HG03460 (cell line): Measurements from ENCODE around the gene PLPPR2.
"Not testable (repeated sequence)": the region's sequence is repeated elsewhere in the genome, so short reads cannot be mapped to it uniquely, and the experiment has no call there.

Source experiments
- ATAC-seq: cut with Tn5 transposase; IDR thresholded peaks from one replicate; pipeline ENCODE4 v1.9.1; 2021; ENCODE audit not compliant: unreplicated experiment

The PLPPR2 gene

DNA sequence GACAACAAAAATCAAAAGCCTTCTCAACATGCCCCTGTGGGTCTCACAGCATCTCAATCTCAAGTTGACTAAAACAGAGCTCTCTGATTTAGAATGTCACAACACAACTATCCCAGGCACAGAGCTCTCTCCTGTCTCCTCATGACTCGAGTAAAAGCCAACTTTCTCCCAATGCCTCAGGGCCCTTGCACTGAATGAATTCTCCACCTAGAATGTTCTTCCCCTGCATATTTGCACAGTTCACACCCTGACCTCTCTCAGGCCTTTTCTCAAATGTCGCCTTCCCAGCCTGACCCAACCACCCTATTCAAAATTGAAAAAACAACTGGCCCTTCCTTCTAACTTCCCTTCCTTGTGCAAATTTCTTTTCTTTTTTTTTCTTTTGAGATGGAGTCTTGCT, 15.5 kb downstream of the PLPPR2 start:
- no peak for ATAC-seq

DNA sequence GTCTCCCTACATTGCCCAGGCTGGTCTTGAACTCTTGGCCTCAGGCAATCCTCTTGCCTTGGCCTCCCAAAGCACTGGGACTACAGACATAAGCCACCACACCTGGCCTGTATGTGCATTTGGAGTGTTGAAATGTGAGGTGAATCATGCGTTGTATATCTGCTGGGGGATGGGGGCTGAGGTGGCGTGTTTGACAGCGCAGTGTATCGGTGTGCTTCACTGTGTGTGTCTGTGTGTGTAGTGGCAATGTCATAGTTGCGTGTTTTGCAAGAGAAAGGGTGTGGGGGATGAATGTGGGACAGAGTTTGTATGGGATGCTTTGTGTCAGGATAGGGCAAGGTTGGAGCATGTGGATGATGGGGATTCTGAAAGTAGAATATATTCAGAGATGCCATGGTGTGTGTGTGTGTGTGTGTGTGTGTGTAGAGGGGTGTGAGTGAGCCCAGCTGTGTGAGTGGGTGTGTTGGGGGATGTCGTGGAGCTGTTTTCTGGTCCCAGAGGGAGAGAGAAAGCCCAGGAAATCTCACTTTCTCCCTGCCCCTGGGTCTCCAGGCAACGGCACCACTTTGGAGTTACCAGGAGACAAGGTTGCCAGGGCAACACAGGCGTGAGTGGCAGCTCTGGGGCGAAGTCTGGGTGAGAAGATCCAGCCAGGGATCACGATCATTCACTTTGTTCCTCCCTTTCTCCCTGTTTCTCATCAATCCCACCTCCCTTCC, 18.1 kb downstream of the PLPPR2 start:
- ATAC-seq, result no peak

GRCh38 chr19:11373885-11374432, 18.7 kb downstream of the PLPPR2 start:
- ATAC-seq, result no peak

- peak; percentile 76 for ATAC-seq
Observed at GRCh38 chr19:11374433-11375142, 19.4 kb downstream of the PLPPR2 start, which contains the start of gene SWSAP1. SWSAP1 (plus strand) TSS chr19:11374666; CDS start chr19:11374681, 15 bp downstream.

GRCh38 chr19:11375143-11375948, 20.1 kb downstream of the PLPPR2 start:
- ATAC-seq, result no peak

DNA sequence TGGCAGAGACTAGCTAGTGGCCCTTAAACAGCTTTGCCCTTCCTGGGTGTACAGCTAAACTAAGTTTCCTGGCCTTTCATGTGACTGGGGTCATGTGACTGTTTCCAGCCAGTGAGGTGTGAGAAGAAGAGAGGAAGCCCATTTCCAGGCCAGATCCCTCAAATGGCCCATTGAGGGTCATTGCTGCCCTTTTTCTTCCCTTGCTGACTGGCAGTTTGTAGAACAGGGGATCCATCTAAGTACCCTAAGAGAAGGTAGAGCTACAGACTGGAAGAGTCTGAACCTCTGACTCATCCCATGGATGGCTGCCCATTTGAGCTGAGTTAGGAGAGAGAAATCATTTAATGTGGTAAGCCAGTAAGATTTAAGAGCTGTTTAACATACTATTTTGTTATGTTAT, 22.0 kb downstream of the PLPPR2 start:
- ATAC-seq, result no peak

DNA sequence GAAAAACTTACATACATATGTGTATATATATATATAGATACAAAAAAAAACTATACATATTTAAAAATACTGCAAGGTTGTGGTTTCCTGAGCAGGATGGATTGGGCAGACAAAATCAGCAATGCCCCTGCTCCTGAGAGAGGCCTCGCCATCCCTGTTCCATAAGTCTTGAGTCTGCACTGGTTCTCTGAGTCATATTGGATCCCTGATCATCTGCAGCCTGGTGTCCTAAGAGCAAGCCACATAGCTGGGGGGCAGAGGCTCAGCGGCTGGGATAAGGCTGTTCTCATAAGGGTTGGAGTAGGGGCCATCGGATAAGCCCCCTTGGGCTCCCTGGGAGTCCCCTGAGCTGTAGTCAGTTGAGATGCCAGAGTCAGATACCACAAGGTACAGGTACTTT, 22.5 kb downstream of the PLPPR2 start:
- no peak for ATAC-seq

DNA sequence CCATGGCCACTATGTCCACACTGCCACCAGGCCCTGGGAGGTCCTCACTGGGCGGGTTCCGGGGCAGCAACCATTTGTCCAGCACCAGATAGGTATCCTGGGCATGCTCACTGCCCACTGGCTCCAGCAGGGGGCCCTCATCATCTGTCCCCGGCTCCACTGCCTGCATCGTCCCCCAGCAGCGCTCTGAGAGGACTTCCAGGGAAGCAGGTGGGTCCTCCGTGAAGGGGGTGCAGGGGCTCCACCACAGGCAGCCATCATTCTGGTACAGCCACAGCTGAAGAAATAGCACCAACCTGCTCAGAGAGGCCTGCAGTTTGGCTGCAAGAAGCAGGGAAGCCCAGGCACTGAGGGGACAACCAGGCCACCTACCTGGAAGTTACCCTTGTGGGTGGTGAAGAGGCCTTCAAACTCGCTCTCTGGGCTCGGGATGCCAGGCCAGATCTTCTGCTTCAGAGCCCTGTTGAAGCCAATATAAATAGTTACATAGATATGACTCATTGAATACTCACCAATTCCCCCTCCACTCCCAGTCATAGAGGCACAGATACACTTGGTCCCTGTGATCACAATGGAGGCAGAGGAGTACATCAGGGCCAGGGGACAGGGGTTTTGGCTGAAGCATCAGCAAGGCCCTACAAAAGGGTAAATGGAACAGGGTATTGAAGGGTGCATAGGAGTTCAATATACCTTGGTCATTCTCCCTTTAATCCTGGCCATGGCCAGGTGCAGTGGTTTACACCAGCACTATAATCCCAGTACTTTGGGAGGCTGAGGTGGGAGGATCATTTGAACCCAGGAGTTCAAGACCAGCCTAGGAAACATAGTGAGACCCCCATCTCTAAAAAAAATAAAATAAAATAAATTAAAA, 23.3 kb downstream of the PLPPR2 start:
- ATAC-seq, result no peak

GRCh38 chr19:11379269-11379845, 24.1 kb downstream of the PLPPR2 start:
- not testable (repeated sequence) for ATAC-seq

DNA sequence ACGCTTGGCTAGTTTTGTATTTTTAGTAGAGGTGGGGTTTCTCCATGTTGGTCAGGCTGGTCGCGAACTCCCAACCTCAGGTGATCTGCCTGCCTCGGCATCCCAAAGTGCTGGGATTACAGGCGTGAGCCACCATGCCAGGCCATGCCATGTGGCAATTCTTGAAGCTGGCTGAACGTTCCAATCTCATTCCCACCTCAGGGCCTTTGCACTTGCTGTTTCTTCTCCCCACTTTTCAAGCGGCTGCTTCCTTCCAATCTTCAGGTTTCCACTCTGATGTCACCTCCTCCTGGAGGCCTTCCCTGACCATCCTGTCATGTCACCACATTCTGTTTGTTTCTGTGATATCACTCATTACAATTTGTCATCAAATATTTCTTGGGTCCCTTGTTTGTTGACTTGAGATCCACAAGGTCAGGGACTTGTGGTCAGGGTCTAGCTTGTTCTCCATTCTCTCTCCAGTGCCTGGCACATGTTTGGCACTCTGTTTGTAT, 24.7 kb downstream of the PLPPR2 start:
- no peak for ATAC-seq

GRCh38 chr19:11380653-11381537, 25.7 kb downstream of the PLPPR2 start:
- ATAC-seq, result peak; percentile 74

- no peak for ATAC-seq
Observed at GRCh38 chr19:11382898-11383705, 27.9 kb downstream of the PLPPR2 start.

DNA sequence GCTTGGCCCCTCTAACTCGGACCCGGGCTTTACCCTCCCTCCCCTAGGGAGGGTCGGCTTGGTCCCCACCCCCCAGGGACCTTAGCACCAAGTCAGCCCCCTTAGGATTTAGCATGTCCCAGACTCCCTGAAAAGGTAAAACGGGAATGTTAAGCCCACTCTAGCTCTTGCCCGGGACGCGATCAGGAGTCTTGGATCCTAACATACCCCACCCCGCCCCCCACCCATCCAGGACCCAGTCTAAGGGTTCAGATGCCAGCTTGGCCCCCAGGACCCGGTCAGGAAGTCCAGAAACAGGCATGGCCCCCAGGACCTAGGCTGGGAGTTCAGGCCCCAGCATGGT, 28.4 kb downstream of the PLPPR2 start:
- no peak for ATAC-seq

GRCh38 chr19:11384778-11385129, 29.5 kb downstream of the PLPPR2 start:
- ATAC-seq, result no peak

DNA sequence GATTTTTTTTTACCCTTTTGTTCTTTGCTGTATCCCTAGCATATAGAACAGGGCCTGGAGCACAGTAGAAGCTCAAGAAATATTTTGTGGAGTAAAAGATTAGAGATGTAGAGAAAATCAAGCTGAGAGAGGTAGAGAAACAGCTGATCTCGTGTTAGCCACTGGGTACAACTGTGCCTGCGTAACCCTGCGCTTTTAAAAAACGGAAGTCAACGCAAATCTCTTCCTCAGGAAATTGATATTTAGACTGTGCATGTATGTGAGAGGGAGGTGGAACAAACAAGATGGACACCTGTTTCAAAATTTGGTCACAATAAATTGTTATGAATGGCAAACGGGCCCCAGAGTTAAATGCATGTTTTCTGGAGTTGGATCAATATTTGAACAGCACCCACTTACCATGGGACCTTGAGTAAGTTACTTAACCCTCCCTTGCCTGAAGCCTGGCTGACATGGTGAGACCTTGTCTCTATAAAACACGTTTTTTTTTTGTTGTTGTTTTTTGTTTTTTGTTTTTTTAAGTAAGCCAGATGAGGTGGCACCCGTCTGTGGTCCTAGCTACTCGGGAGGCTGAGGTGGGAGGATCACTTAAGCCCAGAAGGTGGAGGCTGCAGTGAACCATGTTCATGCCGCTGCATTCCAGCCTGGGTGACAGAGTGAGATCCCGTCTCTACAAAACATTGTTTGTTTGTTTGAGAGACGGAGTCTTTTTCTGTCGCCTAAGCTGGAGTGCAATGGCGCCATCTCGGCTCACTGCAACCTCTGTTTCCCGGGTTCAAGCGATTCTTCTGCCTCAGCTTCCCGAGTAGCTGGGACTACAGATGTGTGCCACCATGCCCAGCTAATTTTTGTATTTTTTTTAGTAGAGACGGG, 32.2 kb downstream of the PLPPR2 start:
- no peak for ATAC-seq

DNA sequence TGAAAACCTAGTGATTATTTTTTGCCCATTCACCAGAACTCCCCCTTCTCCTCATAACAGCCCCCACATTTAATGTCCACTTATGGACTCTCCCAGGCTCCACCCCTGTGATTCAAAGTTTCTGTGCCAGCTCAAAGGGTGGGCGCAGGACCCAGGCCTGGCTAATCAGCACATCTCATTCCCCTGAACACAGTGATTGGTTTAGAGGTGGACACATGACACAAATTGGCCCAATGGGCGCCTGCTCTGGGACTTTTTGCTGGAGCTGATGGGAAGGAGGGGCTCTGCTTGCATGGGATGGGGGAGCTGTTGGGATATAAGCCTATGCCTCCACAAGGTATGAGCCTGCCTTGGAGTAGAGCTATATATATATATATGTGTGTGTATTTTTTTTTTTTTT, 35.1 kb downstream of the PLPPR2 start:
- no peak for ATAC-seq

- no peak for ATAC-seq
Observed at GRCh38 chr19:11390933-11391680, 35.9 kb downstream of the PLPPR2 start.
